NCI-H2196 (cell line): ENCODE results near the gene KEL.
"Not testable (repeated sequence)": the region's sequence is repeated elsewhere in the genome, so short reads cannot be mapped to it uniquely, and the experiment has no call there.

Source experiments
- DNase-seq: peaks from one replicate; lab custom pipeline; 2025; ENCODE audit not compliant: unreplicated experiment; lab: John Stamatoyannopoulos, UW

Gene KEL

GRCh38 chr7:142961973-142962926, at the start of gene KEL:
Gene KEL (minus strand): TSS chr7:142962363. CDS start chr7:142962206, 157 bp downstream.
- DNase-seq = no peak

- DNase-seq = peak; percentile 71
Measured at GRCh38 chr7:143008007-143008901, 46.1 kb upstream of the KEL start.

- no peak for DNase-seq
Measured at GRCh38 chr7:143005632-143006260, 43.6 kb upstream of the KEL start.

GRCh38 chr7:143003393-143004051, 41.4 kb upstream of the KEL start:
- DNase-seq = peak; percentile 39

- no peak for DNase-seq
Measured at GRCh38 chr7:143002898-143003297, 40.7 kb upstream of the KEL start.

- no peak for DNase-seq
Measured at GRCh38 chr7:143002106-143002505, 39.9 kb upstream of the KEL start.

GRCh38 chr7:143000648-143001047, 38.5 kb upstream of the KEL start:
- DNase-seq = no peak

- DNase-seq = no peak
Measured at GRCh38 chr7:142999793-143000192, 37.6 kb upstream of the KEL start.

- DNase-seq = no peak
Measured at GRCh38 chr7:142998966-142999365, 36.8 kb upstream of the KEL start.

GRCh38 chr7:142997456-142997989, 35.4 kb upstream of the KEL start:
- no peak for DNase-seq

- DNase-seq = no peak
Measured at GRCh38 chr7:142992427-142992826, 30.3 kb upstream of the KEL start.

GRCh38 chr7:142984297-142984696, 22.1 kb upstream of the KEL start:
- no peak for DNase-seq

GRCh38 chr7:142983825-142984224, 21.7 kb upstream of the KEL start:
- no peak for DNase-seq

- not testable (repeated sequence) for DNase-seq
Measured at GRCh38 chr7:142978402-142978801, 16.2 kb upstream of the KEL start.

GRCh38 chr7:142974626-142975025, 12.5 kb upstream of the KEL start:
- DNase-seq = no peak

GRCh38 chr7:142969183-142969582, 7.0 kb upstream of the KEL start:
- no peak for DNase-seq

GRCh38 chr7:142968229-142968628, 6.1 kb upstream of the KEL start:
- no peak for DNase-seq

GRCh38 chr7:142964502-142965246, 2.5 kb upstream of the KEL start:
- no peak for DNase-seq

GRCh38 chr7:142963993-142964392, 1.8 kb upstream of the KEL start:
- DNase-seq = no peak

GRCh38 chr7:142962991-142963390, 828 bp upstream of the KEL start:
- no peak for DNase-seq
